HG02884 (cell line): ENCODE results near the gene DEFB128.
"Not testable (repeated sequence)": the region's sequence is repeated elsewhere in the genome, so short reads cannot be mapped to it uniquely, and the experiment has no call there.

Source experiments
- ATAC-seq: cut with Tn5 transposase; IDR thresholded peaks from one replicate; pipeline ENCODE4 v1.9.1; 2021; ENCODE audit warnings: mild to moderate bottlenecking, moderate library complexity; ENCODE audit not compliant: unreplicated experiment

Gene DEFB128

DNA sequence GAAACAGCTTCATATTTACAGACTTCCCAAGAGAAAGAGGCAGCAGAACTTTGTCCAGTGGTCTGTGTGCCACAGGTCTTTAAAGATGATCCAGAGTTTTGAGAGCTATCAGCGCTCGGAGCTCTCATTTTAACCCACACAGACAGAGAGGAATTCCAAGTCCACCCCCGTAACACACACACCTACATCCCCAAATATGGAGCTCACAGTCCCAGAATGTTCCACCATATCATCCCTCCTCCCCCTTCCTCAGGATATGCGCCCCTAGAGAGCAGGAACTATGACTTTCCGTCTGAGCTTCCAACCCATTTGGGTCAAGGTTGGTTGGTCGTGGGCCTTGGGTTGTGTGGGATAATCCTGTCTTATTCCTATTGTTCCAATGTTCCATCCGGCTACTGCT lies at the start of gene DEFB128:
Gene DEFB128 (minus strand): TSS at position 101 of the 400 bp plus-strand sequence. CDS start 88 bp downstream, at position 13.
- ATAC-seq, result no peak

DNA sequence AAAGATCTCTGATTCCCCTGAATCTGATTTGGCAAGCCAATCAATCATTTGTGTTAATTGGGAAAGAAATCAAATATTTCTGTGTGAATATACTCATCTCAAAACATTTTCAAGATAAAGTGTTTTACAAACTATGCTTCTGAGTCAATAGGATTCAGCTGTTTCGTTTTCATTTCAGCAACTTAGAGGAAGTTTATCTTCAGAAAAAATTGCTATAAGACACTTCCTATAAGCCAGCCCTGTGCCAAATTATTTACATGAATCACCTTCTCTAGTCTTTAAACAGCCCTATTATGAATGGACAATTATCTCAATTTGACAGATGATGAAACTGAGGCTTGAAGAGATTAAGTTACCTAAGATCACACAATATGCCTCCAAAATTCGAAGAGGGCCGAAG lies 48.4 kb upstream of the DEFB128 start:
- peak; percentile 74 for ATAC-seq

DNA sequence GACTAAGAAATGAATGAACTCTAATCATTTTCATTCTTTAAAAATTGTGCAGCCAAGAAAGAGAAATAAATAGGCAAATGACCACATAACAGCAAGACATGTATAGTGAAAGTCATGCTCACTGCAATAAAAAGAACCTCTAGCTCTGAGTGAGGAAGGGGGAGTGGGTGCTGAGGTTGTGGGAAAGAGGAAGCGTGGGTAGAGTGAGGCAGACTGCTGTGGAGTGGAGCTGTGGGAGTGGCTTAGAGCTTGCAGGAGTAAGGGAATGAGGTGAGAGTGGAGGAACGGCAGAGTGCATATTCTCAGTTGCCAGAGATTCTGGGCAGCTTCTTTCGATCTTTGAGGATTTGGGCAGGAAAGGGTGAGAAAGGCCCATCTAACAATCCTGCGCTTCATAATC lies 48.0 kb upstream of the DEFB128 start:
- ATAC-seq, result peak; percentile 72

DNA sequence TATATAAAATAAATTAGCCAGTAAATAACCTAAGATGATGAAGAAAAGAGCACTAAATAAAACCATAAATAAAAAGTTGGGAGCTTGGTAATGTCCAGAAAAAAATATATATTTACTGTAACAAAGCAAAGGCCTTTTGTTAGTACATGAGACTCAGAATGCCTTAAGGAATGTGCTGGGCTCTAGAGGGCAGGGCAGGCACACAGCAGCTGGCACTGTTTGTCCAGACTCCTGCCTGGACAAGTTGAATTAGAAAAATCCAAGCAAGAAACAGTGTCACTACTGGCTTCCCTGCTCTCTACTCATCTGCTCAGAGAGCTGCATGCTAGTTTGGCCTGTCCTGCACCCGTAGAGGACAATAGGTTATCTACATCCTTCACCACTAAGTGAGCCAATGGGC lies 46.4 kb upstream of the DEFB128 start:
- no peak for ATAC-seq

DNA sequence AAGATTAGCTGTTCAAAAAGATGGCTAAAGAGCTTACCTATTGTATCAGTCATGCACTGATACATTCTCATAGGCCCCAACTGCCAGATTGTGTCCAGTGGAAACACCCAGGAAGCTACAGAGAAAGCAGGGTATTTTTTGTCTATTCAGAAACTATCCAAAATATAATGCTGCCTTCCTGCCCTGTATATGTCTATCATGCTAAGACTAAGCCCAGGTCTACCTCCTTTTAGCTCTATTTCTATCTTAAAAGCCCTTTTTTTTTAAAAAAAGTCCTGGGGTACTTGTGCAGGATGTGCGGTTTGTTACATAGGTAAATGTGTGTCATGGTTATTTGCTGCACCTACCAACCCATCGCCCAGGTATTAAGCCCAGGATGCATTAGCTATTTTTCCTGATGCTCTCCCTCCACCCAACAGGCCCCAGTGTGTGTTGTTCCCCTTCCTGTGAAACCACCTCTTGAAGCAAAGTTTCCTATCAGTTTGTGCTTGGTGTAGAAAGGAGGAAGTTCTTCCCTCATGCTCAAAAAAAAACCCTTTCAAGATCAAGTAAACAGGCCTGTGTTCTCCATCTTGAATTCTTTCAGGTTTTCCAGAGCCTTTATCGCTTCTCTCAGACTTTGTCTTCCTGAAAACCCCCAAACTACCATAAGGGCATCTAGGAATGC lies 38.1 kb upstream of the DEFB128 start:
- ATAC-seq, result no peak

DNA sequence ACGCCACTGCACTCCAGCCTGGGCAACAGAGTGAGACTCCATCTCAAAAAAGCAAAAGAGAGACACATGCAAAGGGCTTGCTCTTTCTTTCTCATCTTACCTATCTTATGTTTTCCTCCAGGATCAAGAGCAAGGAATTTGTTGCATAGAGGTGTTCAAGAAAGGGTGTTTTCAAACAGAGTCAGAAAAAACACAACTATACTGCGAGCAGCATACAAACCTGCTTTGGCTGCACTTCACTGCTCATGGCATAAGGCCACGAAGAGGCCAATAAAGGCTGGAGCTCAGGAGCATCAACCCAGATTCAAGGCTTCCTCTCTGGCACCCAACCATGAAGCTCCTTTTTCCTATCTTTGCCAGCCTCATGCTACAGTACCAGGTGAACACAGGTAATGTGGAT lies 37.4 kb upstream of the DEFB128 start, which contains the start of gene DEFB129:
Gene DEFB129 (plus strand): TSS at position 301 of the 400 bp plus-strand sequence. CDS start 31 bp downstream, at position 332.
- ATAC-seq, result no peak

DNA sequence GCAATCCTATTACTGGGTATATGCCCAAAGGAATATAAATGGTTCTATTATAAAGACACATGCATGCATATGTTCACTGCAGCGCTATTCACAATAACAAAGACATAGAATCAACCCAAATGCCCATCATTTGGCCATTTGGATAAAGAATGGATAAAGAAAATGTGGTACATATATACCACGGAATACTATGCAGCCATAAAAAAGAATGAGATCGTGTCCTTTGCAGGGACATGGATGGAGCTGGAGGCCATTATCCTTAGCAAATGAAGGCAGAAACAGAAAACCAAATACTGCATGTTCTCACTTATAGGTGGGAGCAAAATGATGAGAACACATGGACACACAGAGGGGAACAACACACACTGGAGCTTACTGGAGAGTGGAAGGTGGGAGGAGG lies 36.4 kb upstream of the DEFB128 start:
- not testable (repeated sequence) for ATAC-seq

DNA sequence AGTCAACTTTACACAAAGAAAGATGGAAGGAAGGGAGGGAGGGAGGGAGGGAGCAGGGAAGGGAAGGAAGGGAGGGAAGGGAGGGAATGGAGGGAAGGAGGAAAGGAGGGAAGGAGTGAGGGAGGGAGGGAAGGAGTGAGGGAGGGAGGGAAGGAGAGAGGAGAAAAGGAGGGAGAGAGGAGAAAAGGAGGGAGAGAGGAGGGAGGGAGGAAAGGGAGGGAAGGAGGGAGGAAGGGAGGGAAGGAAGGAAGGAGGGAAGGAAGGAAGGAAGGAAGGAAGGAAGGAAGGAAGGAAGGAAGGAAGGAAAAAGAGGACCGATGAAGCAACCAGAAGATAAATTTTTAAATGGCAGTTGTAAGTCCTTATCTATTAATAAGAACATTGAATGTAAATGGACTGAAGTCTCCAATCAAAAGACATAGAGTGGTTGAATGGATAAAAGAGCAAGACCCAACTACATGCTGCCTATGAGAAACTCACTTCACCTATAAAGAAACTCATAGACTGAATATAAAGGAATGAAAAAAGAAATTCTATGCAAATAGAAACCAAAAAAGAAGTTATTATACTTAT lies 31.8 kb upstream of the DEFB128 start:
- ATAC-seq, result no peak

DNA sequence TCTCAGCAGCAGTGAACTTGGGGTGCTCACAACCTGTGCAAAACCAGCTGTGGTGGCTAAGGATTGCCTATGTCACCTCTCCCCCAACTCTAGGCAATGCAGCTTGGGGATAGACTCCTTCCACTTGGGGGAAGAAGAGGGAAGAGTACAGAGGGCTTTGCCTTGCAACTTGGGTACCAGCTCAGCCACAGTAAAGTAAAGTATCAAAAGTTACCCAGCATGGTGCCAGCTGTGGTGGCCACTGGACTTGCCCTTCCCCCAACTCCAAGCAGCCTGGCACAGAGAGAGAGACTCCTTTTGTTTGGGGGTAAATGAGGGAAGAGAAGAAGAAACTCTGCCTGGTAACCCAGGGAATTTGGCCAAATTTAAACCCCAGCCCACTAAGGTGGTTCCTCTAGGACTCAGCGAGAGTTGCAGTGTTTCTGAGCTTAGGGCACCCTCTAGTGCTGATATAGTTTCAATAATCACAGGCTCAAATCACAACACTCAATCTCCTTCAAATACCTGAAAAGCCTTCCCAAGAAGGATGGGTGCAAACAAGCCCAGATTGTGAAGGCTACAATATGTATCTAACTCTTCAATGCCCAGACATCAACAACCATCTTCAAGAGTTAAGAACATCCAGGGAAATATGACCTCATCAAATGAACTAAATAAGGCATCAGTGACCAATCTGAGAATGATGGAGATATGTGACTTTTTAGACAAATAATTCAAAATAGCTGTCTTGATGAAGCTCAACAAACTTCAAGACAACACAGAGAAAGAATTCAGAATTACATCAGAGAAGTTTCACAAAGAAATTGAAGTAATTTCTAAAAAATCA lies 30.0 kb upstream of the DEFB128 start:
- no peak for ATAC-seq

DNA sequence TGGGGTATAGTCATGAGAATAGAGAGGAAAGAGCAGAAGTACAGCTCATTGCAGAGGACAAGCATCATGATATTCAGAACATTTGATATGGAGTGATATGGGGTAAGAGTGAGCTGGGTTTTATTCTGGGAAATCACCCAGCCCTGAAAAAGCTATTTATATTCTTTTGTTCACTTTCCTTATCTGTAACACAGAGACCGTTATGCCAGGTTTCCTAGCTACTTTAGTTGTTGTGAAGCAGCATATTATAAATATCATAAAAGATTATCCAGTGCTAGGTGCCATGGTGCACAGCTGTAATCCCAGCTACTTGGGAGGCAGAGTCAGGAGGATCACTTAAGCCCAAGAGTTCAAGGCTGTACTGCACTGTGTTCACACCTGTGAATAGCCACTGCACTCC lies 27.8 kb upstream of the DEFB128 start:
- no peak for ATAC-seq

DNA sequence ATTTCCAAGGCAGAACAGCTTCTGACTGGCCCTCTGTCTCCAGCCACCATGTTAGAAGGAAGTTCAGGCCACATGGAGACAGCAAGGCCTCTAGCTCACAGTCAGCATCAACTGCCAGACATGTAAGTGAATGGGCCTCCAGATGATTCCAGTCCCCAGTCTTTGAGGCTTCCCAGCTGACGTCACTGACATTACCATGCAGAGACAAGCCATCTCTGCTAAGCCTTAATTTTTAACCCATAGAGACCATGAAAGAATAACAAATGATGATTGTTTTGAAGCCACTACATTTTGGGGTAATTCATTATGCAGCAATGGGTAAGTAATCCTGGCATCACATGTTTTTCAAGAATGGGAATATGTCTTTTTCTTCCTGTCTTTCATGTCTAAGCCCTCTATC lies 26.3 kb upstream of the DEFB128 start:
- ATAC-seq, result no peak

DNA sequence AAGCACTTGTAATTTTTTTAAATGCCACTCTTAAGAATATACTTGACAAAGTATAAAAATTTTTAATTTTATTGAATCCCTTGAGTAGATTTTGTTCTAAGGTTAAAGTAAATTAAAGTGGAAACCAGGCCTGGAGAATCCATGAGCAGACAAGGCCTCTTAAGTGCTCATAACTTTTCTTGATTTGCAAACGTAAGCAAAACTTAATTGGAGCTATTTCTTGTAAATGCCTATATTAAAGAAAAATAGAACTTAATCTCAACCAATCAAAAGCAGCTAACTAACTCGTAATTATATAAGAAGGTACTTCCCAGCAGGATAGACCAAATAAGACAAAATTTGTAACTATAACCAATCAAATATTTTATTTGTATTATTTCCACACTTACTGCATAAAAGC lies 24.9 kb upstream of the DEFB128 start:
- no peak for ATAC-seq

DNA sequence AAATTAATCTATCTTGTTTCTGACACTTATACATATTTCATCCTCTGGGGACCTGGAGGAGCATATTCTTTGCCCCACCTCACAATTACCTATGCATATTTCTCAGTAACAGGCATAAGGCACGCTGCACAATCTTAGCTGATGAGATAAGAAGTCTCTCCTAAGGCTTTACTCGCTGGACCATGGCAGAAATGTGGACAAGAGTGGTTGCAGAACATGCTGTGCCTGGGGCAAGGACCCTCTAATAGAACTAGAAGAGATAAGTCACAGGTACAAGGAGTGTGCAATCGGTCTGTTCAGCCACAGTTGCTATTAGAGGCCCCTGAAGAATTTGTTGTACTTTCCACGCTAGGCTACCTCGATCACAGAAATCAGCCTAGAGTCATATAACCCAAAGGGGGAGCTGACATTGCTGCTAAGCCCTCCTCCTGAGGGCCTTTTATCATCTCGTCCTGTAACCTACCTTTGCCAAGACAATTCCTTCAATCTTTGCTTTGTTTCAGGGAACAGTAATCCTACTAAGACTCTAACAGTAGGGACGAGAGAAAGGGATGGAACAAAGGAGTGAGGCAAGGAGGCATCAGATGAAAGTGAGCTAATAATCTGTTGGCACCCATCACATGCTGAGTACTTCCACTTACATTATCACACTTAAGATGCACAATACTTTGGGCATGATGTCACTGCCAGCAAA lies 21.4 kb upstream of the DEFB128 start:
- no peak for ATAC-seq

DNA sequence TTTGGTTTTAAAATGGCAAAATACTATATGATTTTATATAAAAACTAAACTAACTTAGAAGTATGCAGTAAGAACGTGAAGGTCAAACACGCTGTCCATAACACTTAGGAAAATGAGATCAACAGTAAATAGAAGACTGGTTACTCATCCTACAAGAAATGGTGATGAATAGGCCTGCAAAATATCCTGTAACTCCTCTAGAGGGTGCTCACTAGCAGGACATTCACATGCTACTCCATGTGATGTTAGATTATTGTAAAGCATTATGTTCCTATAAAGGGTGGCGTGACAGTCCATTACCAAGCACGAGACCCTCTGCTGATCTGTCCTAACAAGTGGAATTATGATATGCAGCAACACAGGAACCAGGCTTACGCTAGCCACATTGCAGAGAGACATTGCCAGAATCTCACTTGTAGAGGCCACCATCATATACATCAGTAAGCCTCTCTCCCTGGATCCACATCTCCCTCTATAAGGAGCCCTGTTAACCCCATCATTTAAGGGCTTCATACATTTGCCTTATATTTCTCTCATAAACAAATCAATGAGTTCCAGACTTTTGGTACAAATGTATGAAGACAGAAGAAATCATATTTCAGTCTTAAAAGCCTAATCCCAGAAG lies 19.5 kb upstream of the DEFB128 start:
- no peak for ATAC-seq

DNA sequence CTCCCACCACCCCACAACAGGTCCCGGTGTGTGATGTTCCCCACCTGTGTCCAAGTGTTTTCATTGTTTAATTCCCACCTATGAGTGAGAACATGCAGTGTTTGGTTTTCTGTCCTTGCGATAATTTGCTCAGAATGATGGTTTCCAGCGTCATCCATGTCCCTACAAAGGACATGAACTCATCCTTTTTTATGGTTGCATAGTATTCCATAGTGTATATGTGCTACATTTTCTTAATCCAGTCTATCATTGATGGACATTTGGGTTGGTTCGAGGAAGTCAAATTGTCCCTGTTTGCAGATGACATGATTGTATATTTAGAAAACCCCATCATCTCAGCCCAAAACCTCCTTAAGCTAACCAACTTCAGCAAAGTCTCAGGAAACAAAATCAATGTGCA lies 14.1 kb upstream of the DEFB128 start:
- ATAC-seq, result not testable (repeated sequence)

DNA sequence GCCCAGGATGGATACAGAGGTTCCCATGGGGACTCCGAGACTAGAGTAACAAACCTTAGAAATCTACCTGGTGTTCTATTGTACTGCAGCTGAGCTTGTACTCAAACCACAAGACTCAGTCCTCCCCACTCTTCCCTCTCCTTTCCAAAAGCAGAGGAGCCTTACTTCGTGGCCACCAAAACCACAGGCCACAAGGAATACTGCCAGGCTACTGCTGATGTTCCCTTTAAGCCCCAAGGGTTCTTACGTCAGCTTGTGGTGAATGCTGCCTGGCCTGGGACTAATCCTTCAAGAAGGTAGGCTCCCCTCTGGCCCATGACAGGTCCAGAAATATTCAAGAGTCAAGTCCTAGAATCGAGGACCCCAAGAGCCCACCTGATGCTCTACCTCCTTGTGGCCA lies 10.5 kb upstream of the DEFB128 start:
- ATAC-seq, result no peak

DNA sequence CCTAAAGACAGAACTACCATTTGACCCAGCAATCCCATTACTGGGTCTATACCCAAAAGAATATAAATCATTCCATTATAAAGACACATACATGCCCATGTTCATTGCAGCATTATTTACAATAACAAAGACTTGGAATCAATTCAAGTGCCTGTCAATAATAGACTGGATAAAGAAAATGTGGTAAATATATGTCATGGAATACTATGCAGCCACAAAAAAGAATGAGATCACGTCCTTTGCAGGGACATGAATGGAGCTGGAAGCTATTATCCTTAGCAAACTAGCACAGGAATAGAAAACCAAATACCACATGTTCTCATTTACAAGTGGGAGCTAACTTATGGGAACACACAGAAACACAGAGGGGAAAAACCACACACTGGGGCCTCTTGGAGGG lies 8.7 kb upstream of the DEFB128 start:
- no peak for ATAC-seq

DNA sequence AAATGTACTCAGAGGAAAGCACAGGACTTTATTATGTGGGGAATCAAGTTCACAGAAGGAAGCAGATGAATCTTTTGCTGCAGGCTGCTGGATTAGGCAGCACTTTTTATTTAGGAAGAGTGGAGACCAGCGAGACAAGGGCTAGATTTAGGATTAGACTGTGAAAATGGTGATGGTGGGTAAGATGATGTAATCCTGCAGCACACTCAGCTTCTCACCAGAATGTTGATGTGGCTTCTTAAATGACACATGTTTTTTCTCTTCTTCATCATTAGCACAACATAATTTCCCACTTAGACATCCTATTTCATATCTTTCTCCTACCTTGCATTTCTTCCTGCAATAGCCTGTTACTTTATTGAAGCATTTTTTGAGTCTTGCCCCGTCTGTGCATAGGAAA lies 1.8 kb downstream of the DEFB128 start:
- ATAC-seq, result no peak

DNA sequence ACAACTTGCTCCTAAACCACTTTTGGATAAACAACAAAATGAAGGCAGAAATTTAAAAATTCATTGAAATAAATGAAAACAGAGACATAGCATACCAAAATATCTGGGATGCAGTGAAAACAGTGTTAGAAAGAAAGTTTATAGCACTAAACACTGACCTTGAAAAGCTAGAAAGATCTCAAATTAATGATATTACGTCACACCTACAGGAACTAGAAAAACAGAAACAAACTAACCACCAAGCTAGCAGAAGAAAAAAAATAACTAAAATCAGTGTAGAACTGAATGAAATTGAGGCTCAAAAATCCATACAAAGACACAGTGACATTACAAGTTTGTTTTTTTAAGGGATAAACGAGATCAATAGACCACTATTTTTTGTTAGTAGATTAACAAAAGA lies 5.2 kb downstream of the DEFB128 start:
- ATAC-seq, result no peak

DNA sequence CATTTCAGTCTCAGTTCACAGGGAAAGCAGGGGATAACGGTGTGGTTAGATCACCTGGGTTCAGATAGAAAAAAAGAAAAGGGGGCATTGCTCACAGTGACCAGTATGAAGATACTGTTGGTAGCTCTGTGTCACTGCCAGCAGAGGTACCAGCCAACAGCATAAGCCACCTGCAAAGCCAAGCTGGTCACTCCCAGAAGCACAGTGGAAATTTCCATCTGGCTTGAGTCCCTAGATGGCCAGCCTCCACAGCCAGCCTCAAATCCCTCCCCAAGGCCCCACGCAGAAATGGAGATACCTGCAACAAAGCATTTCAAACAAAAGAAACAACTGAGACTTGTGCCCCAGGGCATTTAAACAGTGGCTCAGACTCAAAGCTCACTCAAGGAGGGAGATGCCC lies 20.6 kb downstream of the DEFB128 start:
- ATAC-seq, result no peak

DNA sequence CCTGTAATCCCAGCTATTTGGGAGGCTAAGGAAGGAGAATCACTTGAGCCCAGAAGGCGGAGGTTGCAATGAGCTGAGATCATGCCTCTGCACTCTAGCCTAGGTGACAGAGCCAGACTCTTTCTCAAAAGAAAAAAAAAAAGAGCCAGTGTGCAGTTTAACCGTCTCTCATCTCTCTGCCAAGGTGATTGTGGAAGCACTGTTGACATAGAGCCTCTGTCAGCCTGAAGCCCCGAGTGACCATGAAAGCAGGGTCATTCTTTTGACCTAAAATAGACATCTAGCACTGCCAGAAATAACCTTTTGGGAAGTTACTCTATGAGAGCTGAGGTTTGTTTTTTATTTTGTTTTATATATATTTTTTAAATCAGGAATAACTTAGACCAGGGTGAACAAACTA lies 24.9 kb downstream of the DEFB128 start:
- ATAC-seq, result no peak
